ENCODE measurements around the gene SERPINI2. TPM values are rescaled to one million over a fixed set of nuclear protein-coding genes. Genes with fewer than 3 reads are reported as not detected.

SERPINI2 gene
- total RNA-seq, 2 donors from 2014 or later: 167 to 221 TPM

DNA sequence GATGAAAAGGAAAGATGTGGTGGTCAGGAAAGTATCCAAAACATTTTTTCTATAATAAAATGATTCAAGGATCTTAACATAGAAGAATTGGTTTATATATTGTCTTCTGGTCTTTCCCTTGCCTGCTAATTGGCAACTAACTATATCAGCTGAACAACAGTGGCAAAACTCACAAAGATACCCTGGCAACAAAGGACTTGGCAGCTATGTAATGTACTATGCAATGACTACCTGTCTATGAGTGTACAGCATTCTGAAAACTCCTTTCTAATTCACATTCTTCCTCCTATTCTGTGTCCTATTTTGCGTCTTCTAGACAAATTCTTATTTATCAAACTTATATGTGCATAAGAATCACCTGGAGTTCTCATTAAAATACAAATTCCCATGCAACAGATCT lies 15.7 kb upstream of the SERPINI2 start:
- Histone ChIP-seq H3K27ac (no peak overlapping the region), H3K9me3 (no peaks in the 10 kb centered on the region), H3K36me3 (replicated peaks in 1 of 2; ENCODE audit: insufficient read depth in 1 of 2, low read depth in 2 of 2) (no peaks in the 10 kb centered on the region), H3K27me3 (no peaks in the 10 kb centered on the region), H3K4me3 (no peak overlapping the region), H3K4me1 (no peaks in the 10 kb centered on the region)
- DNase-seq: peak in 1 of 4 donors; percentile 38
- TF ChIP-seq, protein P1, sequence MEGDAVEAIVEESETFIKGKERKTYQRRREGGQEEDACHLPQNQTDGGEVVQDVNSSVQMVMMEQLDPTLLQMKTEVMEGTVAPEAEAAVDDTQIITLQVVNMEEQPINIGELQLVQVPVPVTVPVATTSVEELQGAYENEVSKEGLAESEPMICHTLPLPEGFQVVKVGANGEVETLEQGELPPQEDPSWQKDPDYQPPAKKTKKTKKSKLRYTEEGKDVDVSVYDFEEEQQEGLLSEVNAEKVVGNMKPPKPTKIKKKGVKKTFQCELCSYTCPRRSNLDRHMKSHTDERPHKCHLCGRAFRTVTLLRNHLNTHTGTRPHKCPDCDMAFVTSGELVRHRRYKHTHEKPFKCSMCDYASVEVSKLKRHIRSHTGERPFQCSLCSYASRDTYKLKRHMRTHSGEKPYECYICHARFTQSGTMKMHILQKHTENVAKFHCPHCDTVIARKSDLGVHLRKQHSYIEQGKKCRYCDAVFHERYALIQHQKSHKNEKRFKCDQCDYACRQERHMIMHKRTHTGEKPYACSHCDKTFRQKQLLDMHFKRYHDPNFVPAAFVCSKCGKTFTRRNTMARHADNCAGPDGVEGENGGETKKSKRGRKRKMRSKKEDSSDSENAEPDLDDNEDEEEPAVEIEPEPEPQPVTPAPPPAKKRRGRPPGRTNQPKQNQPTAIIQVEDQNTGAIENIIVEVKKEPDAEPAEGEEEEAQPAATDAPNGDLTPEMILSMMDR (IDR thresholded peaks at IDR 0.05): no peak
- TF ChIP-seq POLR2A (IDR thresholded peaks at IDR 0.05): no peak
- 65 to 81% methylated on average over 1 of the region's 1 CpG for WGBS, 2 donors
- peak; percentile 72 for ATAC-seq
- intact Hi-C loops (cut with DNase I): no loop called here

DNA sequence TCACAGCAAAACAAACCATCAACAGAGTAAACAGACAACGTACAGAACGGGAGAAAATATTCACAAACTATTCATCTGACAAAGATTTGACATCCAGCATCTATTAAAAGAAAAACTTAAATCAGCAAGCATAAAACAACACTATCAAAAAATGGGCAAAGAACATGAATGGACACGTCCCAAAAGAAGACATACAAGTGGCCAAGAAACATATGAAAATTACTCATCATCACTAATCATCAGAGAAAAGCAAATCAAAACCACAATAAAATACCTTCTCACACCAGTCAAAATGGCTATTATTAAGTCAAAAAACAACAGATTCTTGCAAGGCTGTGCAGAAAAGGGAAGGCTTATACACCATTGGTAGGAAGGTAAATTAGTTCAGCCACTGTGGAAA lies 13.7 kb upstream of the SERPINI2 start:
- no peak overlapping the region for H3K27ac ChIP-seq
- intact Hi-C loops (cut with DNase I): no loop called here
- WGBS, 2 donors: 73 to 76% methylated on average over 3 of the region's 3 CpGs
- H3K36me3 ChIP-seq (replicated peaks in 1 of 2; ENCODE audit: insufficient read depth in 1 of 2, low read depth in 2 of 2): no peaks in the 10 kb centered on the region
- DNase-seq (no peak), ATAC-seq (no peak)
- no peak overlapping the region for H3K4me3 ChIP-seq
- no peaks in the 10 kb centered on the region for H3K27me3 ChIP-seq
- TF ChIP-seq, protein P1 (IDR thresholded peaks at IDR 0.05): no peak
- no peak for TF ChIP-seq POLR2A (IDR thresholded peaks at IDR 0.05)
- H3K4me1 ChIP-seq: no peaks in the 10 kb centered on the region
- no peaks in the 10 kb centered on the region for H3K9me3 ChIP-seq

GRCh38 chr3:167484551-167484950 lies 10.7 kb upstream of the SERPINI2 start:
- H3K27me3 ChIP-seq: no peaks in the 10 kb centered on the region
- H3K4me3 ChIP-seq: no peak overlapping the region
- no peaks in the 10 kb centered on the region for H3K36me3 ChIP-seq (replicated peaks in 1 of 2; ENCODE audit: insufficient read depth in 1 of 2, low read depth in 2 of 2)
- ATAC-seq (no peak), DNase-seq (no peak)
- no peak overlapping the region for H3K27ac ChIP-seq
- TF ChIP-seq, protein P1 (IDR thresholded peaks at IDR 0.05): no peak
- TF ChIP-seq POLR2A (IDR thresholded peaks at IDR 0.05): no peak
- no peaks in the 10 kb centered on the region for H3K9me3 ChIP-seq
- intact Hi-C loops (cut with DNase I): no loop called here
- H3K4me1 ChIP-seq: no peaks in the 10 kb centered on the region
- 65 to 87% methylated on average over 2 of the region's 2 CpGs for WGBS, 2 donors

- H3K27ac ChIP-seq: no peak overlapping the region
- no peaks in the 10 kb centered on the region for H3K27me3 ChIP-seq
- H3K9me3 ChIP-seq: no peaks in the 10 kb centered on the region
- ATAC-seq (no peak), DNase-seq (no peak)
- no peak for TF ChIP-seq POLR2A (IDR thresholded peaks at IDR 0.05)
- TF ChIP-seq, protein P1 (IDR thresholded peaks at IDR 0.05): no peak
- no peak overlapping the region for H3K4me3 ChIP-seq
- H3K36me3 ChIP-seq (replicated peaks in 1 of 2; ENCODE audit: insufficient read depth in 1 of 2, low read depth in 2 of 2): no peaks in the 10 kb centered on the region
- intact Hi-C loops (cut with DNase I): no loop called here
- no peaks in the 10 kb centered on the region for H3K4me1 ChIP-seq
- WGBS, 2 donors: 57 to 59% methylated on average over 2 of the region's 2 CpGs
Observed at GRCh38 chr3:167483708-167484475, 10.1 kb upstream of the SERPINI2 start.

DNA sequence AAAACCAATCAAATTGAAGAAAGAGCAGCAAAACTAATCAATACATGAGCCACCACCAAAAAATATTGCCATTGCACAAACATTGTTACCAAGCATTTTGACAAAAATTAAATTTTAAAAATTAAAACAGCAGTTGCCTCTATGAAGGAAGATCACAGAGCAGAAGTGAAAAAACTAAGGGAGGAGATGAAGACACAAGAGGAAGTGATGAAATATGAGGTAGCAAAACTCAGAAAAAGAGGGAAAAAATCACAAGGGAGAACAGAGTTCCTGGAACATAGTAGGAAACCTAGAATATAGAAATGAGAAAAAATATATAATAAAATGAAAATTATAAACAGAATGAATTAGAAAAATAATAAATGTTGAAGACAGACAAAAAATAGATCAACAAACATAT lies 7.3 kb upstream of the SERPINI2 start:
- Histone ChIP-seq H3K9me3 (no peaks in the 10 kb centered on the region), H3K27me3 (no peaks in the 10 kb centered on the region), H3K4me1 (peaks cover 7% of the 10 kb centered on the region), H3K27ac (no peak overlapping the region), H3K36me3 (replicated peaks in 1 of 2; ENCODE audit: insufficient read depth in 1 of 2, low read depth in 2 of 2) (no peaks in the 10 kb centered on the region), H3K4me3 (no peak overlapping the region)
- no peak for ATAC-seq
- TF ChIP-seq, protein P1 (IDR thresholded peaks at IDR 0.05): no peak
- TF ChIP-seq POLR2A (IDR thresholded peaks at IDR 0.05): no peak
- no peak for DNase-seq
- intact Hi-C loops (cut with DNase I): no loop called here

Data from body of pancreas (tissue), 4 donors.